OCI-M2 (cell line): ENCODE measurements around the gene CRADD.
A peak's percentile ranks its signal among the peaks of the same experiment; 100 is the strongest.
"Not testable (repeated sequence)": the region's sequence is repeated elsewhere in the genome, so short reads cannot be mapped to it uniquely, and the experiment has no call there.

Source experiments
- DNase-seq: peaks from one replicate; lab custom pipeline; 2025; ENCODE audit not compliant: unreplicated experiment; lab: John Stamatoyannopoulos, UW

CRADD gene

DNA sequence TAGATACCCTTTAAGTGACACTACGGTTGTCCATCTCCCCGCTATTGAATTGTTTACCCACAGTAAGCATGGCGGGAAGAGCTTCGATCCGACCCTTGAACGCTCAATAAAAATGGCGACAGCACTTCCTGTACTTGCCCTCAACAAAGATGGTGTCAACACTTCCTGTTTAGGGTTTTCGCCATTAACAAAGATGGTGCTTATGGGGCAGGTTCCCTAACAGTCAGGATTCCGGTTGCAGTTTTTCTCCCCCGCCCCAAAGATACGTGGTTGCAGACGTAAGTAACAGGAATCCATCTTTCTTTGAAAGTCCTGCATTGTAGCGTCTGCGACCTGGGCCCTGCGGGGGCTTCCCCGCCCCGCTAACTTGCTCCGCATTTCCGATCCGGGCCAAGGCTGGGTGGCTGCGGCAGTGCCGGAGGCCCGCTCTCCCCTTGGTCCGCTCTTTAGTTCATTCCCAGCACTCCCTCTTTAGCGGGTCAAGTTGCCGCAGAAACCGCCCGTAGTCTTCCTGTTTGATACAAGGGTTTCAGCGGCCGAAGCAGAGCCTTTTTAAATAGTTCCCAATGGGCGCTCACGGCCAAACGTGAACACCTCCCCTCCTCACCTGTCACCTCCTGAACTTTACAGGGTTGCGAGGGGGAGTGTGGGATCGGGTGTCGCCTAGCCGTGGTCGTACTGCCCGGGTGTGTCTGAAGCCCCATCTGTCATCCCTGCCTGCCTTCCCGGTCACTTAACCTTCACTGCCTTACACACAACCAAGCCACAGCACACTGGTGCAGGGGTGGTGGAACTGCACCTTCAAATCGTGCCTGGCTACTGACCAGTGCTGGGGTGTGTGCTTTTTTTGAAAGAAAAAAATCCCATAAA is at the start of gene CRADD:
Gene CRADD (plus strand): TSS at position 181 of the 870 bp plus-strand sequence.
- peak; percentile 86 for DNase-seq

DNA sequence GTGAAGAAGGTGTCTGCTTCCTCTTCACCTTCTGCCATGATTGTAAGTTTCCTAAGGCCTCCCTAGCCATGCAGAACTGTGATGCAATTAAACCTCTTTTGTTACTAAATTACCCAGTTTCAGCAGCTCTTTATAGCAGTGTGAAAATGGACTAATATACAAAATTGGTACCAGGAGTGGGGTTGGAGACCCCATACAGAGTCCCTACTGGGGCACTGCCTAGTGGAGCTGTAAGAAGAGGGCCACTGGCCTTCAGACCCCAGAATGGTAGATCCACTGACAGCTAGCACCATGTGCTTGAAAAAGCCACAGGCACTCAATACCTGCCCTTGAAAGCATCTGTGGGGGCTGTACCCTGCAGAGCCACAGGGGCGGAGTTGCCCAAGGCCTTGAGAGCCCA is 44.8 kb upstream of the CRADD start:
- DNase-seq, result no peak

DNA sequence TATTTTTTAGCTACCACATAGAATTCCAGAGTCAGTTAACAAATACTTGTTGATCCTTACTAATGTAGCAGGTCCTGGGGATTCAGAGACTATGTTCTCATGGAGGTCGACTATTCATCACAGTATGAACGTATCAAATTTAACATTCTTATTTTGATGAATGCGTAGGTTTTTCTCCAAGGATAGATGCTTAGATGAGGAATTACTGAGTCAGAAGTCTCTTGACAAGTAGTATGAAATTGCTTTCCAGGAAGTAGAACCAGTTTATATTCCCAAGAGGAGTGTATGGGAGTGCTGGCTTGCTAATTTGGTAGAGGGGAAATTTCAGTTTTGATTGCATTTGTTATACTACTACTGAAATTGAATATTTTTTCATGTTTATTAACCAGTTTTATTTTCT is 42.8 kb upstream of the CRADD start:
- DNase-seq, result no peak

DNA sequence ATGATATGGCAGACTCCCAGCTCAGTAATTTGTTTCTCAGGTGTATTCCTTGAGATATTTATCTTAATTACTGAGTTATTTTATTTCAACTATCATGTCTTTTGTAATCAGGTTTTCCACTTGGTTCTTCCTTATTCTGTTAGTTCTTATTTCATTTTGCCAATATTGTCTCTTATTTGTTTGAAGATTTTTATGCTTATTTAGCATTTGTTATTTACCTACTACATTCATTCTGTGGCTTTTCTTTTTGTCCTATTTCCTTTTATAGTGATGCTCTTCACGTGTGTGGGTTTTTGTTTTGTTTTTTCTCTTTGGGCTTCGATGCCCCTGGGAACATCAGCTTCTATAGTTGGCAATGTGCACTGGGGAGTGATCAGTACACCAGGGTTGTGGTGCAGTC is 40.5 kb upstream of the CRADD start:
- DNase-seq, result no peak

DNA sequence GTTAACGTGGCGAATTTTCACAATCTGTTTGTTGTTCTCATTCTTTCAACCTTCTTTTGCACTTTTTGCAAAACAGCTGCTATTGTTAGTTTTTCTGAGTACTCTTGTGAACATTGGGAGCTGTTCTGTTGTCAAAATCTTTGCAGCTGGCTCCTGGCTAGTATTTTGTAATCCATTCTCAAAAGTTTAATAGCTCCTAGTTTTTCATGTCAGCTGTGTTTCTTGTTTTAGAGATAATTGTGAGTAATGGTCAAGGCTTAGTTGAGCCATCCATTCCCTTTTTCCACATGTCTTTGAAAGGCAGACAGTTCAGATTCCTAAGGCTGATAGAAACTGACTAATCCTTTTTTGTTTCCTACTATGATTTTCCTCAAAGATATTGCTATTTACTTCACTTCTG is 39.1 kb upstream of the CRADD start:
- no peak for DNase-seq

DNA sequence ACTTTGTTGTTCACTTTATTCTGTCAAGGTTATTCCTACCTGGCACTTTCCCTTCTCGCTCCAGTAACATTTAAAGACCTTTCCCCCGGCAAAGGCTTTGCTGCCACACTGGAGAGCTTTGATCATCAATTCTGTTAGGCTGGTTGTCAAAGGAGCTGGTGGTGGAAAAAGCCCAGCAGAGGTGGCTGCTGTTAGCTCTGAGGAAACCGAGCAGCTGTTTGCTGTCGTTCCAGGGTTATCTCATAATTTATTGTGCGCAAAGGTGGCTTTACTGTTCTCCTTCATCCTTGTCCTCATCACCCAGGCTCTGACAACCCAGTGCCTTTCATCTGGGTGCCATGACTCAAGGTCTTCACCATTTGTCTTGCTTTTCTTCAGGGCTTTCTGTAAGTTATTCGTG is 38.2 kb upstream of the CRADD start:
- DNase-seq, result no peak

DNA sequence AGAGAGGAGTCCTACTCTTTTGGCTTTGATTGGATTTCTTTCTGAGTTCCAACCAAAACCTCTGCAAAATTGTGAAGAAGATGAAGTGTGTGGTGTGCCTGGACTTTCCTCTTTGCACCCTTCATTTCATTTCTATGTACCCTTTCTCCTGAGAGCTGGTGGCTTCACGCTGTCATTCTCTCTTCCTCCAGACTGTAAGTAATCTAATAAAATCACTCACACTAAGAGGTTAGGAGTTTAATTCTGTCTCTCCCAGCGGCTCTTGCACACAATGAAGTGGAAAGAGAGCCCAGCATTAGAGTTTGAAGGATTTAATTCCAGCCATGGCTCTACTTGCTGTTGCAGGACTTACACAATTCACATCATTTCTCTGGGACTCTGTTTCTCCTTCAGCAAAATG is 37.8 kb upstream of the CRADD start:
- DNase-seq, result no peak

DNA sequence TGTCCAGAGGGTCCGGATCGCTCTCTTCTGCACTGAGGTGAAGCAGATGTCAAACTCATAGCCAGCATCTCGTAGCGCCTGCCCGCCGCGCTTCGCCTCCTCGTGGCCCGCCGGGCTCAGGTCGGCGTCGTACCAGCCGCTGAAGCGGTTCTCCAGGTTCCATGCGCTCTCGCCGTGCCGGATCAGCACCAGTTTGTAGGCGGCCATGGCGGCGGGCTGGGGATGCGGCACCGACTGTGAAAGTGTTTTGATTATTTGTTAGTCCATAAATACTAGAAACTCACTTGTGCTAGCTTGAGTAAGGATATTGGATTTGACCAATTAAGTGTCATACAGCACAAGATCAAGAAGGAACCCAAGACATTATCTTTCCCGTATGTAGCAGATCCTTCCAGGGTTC is 35.8 kb upstream of the CRADD start:
- not testable (repeated sequence) for DNase-seq

DNA sequence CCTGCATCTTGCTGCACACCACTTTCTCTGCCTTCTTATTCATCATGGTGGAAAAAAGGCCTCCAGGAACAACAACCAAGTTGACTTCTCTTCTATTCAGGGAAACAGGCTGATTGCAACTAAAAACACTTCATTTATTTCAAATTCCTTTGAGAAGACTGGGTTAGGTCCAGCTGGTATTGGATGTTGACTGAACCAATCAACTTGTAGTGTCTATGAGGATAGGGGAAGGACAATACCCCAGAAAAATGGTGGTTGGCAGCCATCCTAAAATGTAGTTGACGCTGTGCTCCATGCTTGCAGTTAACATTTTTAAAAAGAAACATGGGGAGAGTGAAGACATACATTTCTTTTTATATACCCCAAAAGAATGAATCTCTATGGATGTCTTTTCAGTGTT is 34.4 kb upstream of the CRADD start:
- no peak for DNase-seq

DNA sequence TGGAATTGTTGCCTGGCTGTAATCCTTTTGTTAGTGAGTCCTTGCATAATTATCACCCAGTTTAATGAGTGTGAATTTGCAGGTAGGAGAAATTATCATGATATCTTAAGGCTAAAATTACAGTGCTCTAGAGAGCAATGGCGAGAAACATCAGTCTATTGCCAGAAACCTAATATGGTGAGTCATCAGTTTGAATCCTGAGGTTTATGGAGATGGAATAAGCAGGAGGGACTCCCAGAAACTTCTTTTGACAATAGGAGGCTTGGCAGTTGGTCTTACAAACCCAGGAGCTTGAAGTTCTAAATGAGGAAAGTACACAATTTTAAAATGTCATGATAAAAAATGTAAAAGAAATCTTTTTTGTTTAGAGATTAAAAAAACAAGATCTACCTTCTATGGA is 31.5 kb upstream of the CRADD start:
- no peak for DNase-seq

DNA sequence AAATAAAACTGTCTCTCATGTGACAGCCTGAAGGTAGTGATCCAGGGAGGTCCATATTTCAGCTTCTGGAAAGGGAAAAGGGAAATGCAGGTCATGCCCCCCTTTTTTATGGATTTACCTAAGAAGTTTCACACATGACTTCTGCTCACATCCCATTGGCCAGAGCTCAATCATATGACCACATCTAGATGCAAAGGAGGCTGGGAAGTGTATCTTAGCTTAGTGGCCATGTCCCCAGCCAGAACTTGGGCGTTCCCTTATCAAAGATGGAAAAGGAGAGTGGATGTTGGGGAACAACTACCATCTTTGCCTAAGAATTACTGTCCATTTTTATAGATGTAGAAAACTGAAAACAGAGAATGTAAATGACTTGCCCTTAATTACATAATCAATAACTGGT is 26.5 kb upstream of the CRADD start:
- no peak for DNase-seq

DNA sequence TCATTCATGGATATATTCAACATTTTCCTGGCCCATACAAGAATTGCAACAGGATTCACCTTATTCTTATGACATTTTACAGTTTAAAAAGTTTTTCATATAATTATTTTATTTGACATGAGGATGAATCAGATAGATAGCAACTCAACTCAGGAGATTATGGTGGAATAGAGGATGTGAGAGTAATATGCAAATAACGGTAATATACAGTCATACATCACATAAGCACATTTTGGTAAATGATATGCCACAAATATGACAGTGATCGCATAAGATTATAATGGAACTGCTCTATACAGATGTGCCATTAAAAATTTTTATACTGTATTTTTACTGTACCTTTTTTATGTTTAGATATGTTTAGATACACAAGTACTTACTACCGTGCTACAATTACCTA is 24.1 kb upstream of the CRADD start:
- DNase-seq, result no peak

DNA sequence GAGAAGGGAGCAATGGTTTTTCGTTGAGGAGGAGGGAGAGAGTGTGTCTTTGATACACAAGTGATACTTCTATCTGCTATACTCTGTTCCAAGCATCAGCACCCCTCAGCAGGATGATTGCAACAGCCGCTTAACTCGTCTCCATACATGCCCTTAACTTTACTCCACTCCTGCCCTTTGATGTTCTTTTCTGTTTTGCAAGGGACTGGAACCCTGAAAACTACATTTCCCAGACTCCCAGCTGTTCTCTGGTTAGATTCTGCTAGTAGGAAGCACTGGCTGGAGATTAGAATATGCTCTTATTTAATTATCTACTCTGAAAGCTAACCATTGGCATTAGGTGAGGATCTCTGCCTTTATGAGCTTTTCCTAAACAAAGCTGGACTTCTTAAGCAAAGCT is 23.5 kb upstream of the CRADD start:
- DNase-seq, result no peak

DNA sequence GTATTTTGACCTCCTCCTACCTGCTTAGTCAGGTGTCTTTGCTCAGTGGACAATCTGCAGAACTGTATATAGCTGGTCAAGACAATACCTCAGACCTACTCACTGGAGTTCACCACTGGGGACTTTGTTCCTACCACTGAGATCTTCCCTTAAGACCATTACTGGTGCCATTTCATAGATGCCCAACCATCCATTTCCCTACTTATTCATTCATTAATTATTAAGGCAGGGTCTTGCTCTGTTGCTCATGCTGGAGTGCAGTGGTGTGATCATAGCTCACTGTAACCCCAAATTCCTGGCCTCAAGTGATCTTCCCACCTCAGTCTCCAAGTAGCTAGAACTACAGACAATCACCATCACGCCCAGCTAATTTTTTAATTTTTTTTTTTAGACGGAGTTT is 22.8 kb upstream of the CRADD start:
- DNase-seq, result no peak

DNA sequence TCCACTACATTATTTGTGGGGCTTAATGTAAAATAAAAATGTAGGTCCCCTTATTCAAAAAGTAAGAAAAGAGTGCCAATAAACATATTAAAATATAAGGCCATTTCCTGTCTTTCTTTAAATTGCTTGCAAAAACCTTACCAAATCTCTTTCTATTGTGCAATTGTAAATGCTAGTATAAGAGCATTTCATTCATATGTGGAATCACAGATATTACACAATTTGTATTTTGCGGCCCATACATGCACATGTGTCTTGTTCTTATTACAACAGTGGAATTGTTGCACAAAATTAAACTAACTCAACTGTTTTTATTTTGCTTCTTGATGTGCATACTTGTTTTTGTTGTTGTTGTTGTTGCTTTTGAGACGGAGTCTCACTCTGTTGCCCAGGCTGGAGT is 20.1 kb upstream of the CRADD start:
- no peak for DNase-seq

DNA sequence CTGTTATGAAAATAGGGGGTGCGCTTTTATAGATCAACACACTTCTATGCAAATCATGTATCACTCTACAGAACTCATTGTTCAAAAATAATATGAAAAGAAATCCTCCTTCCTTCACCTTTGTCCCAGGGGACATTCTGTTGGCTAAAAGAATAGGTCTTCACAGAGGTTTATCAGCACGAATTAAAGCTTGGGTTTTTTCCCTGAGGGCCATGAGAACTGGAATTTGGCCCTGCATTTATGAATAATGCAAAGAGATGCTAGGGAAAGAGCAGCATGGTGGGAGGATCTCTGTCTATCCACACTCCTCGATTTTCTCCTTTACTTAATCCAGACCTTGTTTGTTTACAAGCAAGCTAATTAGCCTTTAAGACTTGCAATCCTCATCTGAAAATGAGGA is 16.2 kb upstream of the CRADD start:
- no peak for DNase-seq

DNA sequence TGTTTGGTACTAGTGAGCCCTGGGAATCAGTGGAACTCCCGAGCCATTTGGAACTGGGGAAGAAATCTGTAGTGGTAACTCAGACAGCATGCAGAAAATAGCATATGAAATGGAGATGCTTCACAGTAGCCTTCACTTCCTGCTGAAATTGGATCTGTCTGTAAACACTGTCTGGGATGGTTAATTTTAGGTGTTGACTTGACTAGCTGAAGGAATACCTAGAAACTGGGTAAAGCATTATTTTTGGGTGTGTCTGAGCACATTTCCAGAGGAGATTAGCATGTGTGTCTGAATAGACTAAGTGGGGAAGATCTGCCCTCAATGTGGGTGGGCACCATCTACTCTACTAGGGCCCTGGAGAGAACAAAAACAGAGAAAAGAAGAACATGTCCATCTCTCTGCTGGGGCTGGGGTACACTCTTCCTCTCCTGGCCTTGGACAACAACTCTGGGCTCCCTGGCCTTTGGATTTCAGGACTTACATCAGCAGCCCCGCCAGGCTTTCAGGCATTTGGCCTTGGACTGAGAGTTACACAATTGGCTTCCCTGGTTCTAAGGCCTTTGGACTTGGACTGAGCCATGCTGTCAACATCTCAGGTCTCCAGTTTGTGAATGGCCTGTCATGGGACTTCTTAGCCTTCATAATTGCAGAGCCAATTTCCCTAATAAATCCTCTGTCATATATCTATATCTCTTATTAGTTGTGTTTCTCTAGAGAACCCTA is 14.0 kb upstream of the CRADD start:
- no peak for DNase-seq

DNA sequence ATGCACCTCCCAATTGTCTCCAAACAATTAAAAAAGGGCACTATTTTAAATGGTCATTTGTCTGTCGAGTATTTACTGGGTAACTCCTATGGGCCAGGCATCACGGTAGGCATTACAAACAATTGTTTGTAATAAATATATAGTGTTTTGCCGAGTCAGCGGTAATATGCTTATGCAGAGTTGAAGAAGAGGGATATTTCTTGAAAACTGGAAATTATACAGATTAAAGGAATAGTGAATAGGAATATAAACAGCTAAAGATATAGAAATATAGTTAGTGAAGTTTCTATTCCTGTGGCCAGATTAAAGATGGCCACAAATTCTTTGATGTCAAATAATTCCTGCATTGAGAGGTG is 13.5 kb upstream of the CRADD start:
- no peak for DNase-seq

DNA sequence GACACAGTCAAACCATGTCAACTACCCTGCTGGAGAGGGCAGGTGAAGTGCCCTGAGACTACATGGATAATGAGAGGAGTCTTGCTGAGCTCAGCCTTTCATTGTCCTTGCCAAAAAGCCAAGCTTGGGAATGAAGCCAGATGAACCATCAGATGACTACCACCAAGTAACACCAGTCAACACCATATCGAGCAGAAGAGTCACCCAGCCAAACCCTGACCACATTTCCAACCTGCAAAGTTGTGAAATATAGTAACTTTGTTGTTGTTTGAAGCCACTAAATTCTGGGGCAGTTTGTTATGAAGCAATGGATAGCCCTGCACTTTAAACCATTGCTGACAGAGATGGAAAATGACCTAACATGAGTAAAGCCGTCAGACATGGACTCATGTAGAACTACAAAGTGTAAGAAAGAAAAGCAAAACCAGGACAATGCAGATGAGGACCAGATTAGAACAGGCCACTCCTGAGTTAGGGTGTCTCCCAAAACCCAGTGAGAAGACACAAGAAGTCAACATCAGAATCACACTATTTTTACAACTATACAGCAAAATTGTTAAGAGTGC is 12.5 kb upstream of the CRADD start:
- no peak for DNase-seq

DNA sequence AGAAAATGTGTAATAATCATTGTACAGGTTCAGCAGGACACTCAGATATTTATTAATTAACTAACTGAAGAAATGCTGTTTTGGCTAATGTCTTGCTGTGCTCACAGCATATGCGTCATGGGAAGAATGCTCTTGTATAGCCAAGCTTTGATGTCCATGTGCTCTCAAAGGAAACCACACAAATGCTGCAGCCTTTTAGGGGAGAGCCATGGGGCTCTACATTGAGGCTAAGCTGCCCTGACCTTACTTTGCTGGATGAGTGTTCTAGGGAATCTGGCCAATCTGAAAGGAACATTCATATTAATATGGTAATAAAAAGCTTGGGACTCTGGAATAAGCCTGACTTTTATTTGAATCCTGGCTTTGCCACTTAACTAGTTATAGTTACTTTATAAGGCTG is 9.5 kb upstream of the CRADD start:
- DNase-seq, result no peak

DNA sequence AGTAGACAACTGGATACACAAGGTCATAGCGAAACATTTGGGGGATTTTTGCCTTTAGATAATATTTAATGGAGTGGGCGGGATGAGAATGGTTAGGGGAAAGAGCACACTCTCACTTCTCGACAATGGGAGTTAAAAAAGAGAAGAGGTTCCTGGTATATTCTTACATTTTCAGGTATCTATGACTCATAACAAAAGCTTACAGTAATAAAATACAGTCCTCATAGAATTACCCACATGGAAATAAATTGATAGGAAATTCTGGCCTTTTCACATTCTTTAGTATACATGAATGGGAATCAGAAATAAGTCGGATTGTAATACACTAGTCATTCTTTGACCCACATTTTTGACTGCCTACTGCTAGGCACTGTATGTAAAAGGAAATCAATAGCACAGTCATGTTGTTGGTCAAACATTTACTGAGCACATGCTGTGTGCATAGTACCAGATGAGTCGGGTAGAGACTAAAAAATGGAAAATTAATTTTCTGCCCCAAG is 8.2 kb upstream of the CRADD start:
- no peak for DNase-seq

DNA sequence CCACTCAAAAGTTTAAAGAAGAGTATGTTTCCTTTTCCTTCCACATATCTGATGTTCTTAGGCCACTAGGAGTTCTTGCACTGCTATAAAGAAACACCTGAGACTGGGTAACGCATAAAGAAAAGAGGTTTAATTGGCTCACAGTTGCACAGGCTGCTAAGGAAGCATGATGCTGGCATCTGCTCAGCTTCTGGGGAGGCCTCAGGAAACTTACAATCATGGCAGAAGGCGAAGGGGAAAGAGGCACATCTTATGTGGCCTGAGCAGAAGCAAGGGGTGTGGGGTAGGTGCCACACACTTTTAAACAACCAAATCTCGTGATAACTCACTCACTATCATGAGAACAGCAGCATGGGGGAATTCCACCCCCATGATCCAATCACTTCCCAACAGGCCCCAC is 7.7 kb upstream of the CRADD start:
- DNase-seq, result no peak
